Common myeloid progenitor, CD34-positive (primary cell): ENCODE data around the gene PGPEP1.
A peak's percentile ranks its signal among the peaks of the same experiment; 100 is the strongest.

ENCODE experiments used
- CTCF ChIA-PET: fragments of 350-600 bp; sonication (Branson Sonifier 250); formaldehyde crosslinking; loops from one replicate; lab custom pipeline; 2021; ENCODE audit warnings: antibody characterized with exemption; lab: Charles Lee
- POLR2A ChIA-PET: fragments of 350-600 bp; sonication (Branson Sonifier 250); formaldehyde crosslinking; loops from one replicate; lab custom pipeline; 2021; ENCODE audit warnings: antibody characterized with exemption; lab: Charles Lee
- DNase-seq, 3 donors: peaks; one replicate each; pipeline versions ENCODE4 v3.0.0 to v3.0.0-alpha.2; 2013
- H3K27ac ChIP-seq, 2 experiments: 1 replicate in 1 of 2; 2 replicates in 1 of 2; pipeline ENCODE4 v1.7.0; 2013; ENCODE audit warnings: inconsistent platforms in 2 of 2, low read length in 2 of 2, mild to moderate bottlenecking in 2 of 2, low read depth in 1 of 2, moderate library complexity in 1 of 2; ENCODE audit not compliant: severe bottlenecking in 2 of 2, insufficient read depth in 1 of 2, poor library complexity in 1 of 2
- H3K27me3 ChIP-seq, 5 experiments: replicated peaks in 2 of 5; 1 replicate in 3 of 5; 2 replicates in 2 of 5; pipeline versions ENCODE4 v1.6.1 to v1.7.0; 2013; ENCODE audit warnings: low read length in 4 of 5, mild to moderate bottlenecking in 2 of 5, moderate library complexity in 2 of 5, inconsistent platforms in 1 of 5; ENCODE audit not compliant: insufficient read depth in 5 of 5, control insufficient read depth in 4 of 5
- H3K36me3 ChIP-seq, 4 experiments: 1 replicate in 2 of 4; 2 replicates in 2 of 4; pipeline versions ENCODE4 v1.6.1 to v1.7.0; 2013; ENCODE audit warnings: low read length in 3 of 4, control low read depth in 1 of 4, mild to moderate bottlenecking in 1 of 4; ENCODE audit not compliant: control insufficient read depth in 4 of 4, insufficient read depth in 4 of 4
- H3K4me1 ChIP-seq, 4 experiments: 1 replicate in 3 of 4; 2 replicates in 1 of 4; pipeline versions ENCODE4 v1.6.1 to v1.7.1; 2013; ENCODE audit warnings: low read length in 3 of 4, mild to moderate bottlenecking in 3 of 4, control low read depth in 1 of 4, inconsistent platforms in 1 of 4, moderate library complexity in 1 of 4; ENCODE audit not compliant: control insufficient read depth in 4 of 4, insufficient read depth in 4 of 4; ENCODE audit errors: control extremely low read depth in 1 of 4
- H3K4me3 ChIP-seq, 7 experiments: 1 replicate in 4 of 7; 2 replicates in 3 of 7; pipeline versions ENCODE4 v1.5.1 to v1.7.0; 2013; ENCODE audit warnings: mild to moderate bottlenecking in 7 of 7, low read length in 6 of 7, moderate library complexity in 6 of 7, inconsistent platforms in 2 of 7, low read depth in 2 of 7, control low read depth in 1 of 7; ENCODE audit not compliant: insufficient read depth in 4 of 7, control insufficient read depth in 1 of 7; ENCODE audit errors: extremely low read depth in 1 of 7
- H3K9me3 ChIP-seq, 5 experiments: 1 replicate in 4 of 5; 2 replicates in 1 of 5; pipeline versions ENCODE4 v1.6.1 to v1.7.1; 2013; ENCODE audit warnings: low read length in 4 of 5, mild to moderate bottlenecking in 2 of 5, inconsistent platforms in 1 of 5, low read depth in 1 of 5, moderate library complexity in 1 of 5; ENCODE audit not compliant: control insufficient read depth in 4 of 5, insufficient read depth in 2 of 5; ENCODE audit errors: control extremely low read depth in 1 of 5
- WGBS: methylation state at CpG from one replicate; pipeline ENCODE4 v1.1.5; 2013; ENCODE audit not compliant: insufficient coverage; 5-methylcytosine and 5-hydroxymethylcytosine counted together

The PGPEP1 gene

DNA sequence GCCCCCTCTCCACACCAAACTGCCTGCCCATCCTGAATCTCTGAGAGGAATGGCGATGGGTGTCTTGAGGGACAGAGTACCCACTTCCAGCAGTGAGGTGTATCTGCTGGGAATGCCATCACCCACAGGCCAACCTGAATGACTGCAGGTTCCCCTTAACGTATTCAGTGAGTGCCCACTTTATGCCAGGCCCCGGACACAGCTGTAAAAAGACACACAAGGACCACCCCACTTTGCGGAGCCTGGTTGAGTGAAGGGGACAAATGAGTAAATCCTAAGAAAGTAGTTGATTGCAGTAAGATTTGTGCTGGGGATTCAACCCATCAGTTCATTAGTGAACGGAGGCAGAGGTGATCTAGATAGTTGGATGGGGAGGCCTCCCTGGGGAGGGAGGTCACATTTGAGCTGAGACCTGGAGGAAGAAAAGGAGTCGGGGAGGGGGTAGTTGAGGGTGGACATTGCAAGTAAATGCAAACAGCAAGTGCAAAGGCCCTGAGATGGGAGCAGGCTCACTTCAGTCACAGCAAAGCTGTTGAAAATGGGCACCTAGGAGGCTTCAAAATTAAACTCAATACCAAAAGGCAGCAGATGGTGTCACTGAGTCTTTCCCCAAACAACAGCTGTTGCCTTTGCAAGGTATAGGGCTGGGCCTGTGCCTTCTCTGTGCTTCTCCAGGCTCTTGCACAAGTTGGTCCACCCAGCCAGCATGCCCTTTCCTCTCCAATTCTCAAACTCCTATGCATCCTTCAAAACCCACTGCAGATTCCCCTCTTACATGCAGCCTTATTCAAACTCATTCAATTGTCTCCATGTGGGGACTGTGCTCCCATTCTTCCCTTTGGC lies 49.9 kb downstream of the PGPEP1 start:
- H3K27me3 ChIP-seq = peaks cover 0 to 3% (median 0%) of the 10 kb centered on the region in 5 experiments
- H3K27ac ChIP-seq = no peak overlapping the region
- POLR2A ChIA-PET = no interaction called here
- peaks cover 0 to 5% (median 0%) of the 10 kb centered on the region in 4 experiments for H3K36me3 ChIP-seq
- 100% methylated on average over 5 of the region's 6 CpGs for WGBS
- H3K4me3 ChIP-seq = no peak overlapping the region
- no peak for DNase-seq
- H3K9me3 ChIP-seq = no peaks in the 10 kb centered on the region
- peaks cover 0 to 55% (median 40%) of the 10 kb centered on the region in 4 experiments for H3K4me1 ChIP-seq
- CTCF ChIA-PET = interaction anchor here (0.7 to 9.9 kb wide), 14 partner anchors 10 to 112 kb away, joined by 3 to 133 read pairs (median 6); no protein-coding TSS in a partner anchor

DNA sequence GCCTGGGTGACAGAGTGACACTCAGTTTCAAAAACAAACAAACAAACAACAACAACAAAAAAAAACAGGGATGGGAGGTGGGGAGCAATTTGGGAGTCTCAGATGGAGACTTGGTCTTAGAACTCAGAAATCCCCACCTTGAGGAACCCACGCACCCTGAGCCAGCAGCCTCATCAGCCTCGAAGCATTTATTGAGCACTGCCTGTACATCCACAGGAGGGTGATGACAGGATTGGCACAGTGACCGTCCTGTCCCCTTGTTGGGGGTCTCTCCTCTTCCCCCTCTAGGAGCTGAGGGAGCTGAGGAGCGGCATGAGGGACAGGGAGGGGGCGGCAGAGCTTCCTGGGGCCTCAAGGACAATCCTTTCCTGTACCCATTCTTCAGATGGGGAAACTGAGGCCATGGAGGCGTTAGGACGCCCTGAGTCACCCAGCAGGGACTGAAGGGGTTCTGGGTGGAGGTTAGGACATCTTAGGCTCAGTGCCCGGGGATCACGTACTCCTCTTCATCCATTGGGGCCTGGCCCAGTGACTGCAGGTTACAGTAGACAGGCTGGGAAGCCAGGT lies 51.2 kb downstream of the PGPEP1 start:
- peaks cover 0 to 5% (median 0%) of the 10 kb centered on the region in 4 experiments for H3K36me3 ChIP-seq
- H3K4me1 ChIP-seq = peaks cover 0 to 46% (median 34%) of the 10 kb centered on the region in 4 experiments
- 61% methylated on average over 3 of the region's 9 CpGs for WGBS
- no peak overlapping the region for H3K27ac ChIP-seq
- no peak overlapping the region for H3K4me3 ChIP-seq
- no peak for DNase-seq
- H3K9me3 ChIP-seq = no peaks in the 10 kb centered on the region
- peaks cover 0 to 3% (median 0%) of the 10 kb centered on the region in 5 experiments for H3K27me3 ChIP-seq
- CTCF ChIA-PET = interaction anchor here (1.0 to 9.9 kb wide), 8 partner anchors 9 to 279 kb away, joined by 3 to 133 read pairs (median 8); no protein-coding TSS in a partner anchor
- POLR2A ChIA-PET = interaction anchor here (0.5 kb wide), 1 partner anchor 112 kb away, joined by 3 read pairs; no protein-coding TSS in a partner anchor

DNA sequence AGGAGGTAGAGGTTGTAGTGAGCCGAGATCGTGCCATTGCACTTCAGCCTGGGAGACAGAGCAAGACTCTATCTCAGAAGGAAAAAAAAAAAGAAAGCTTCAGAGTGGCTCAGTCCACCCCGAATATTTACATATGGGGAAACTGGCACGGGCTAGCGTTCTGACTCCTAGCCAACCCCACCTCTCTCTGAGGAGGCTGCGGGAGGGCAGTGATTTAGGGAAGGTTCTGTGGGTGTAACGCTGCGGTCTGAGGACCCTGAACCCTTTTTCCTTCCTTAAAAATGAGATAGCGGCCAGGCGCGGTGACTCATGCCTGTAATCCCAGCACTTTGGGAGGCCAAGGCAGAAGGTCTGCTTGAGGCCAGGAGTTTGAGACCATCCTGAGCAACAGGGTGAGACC lies 52.0 kb downstream of the PGPEP1 start:
- H3K9me3 ChIP-seq = no peaks in the 10 kb centered on the region
- 0% methylated on average over 5 of the region's 11 CpGs for WGBS
- H3K4me3 ChIP-seq = peak overlapping the region in 3 of 7 experiments; percentile 11 to 28 (median 25)
- H3K4me1 ChIP-seq = peaks cover 0 to 46% (median 37%) of the 10 kb centered on the region in 4 experiments
- ChIA-PET POLR2A (interaction anchor here (0.5 kb wide), 1 partner anchor 113 kb away, joined by 3 read pairs; no protein-coding TSS in a partner anchor), CTCF (interaction anchor here (0.7 to 9.9 kb wide), 8 partner anchors 11 to 280 kb away, joined by 3 to 133 read pairs (median 6); no protein-coding TSS in a partner anchor)
- H3K36me3 ChIP-seq = peaks cover 0 to 5% (median 0%) of the 10 kb centered on the region in 4 experiments
- no peak overlapping the region for H3K27ac ChIP-seq
- peak; percentile 90 to 94 (median 92) for DNase-seq
- peaks cover 0 to 2% (median 0%) of the 10 kb centered on the region in 5 experiments for H3K27me3 ChIP-seq

GRCh38 chr19:18392926-18393325 lies 52.5 kb downstream of the PGPEP1 start:
- H3K9me3 ChIP-seq = no peaks in the 10 kb centered on the region
- WGBS = 0% methylated on average over 3 of the region's 5 CpGs
- DNase-seq = no peak
- H3K4me1 ChIP-seq = peaks cover 0 to 47% (median 39%) of the 10 kb centered on the region in 4 experiments
- H3K27me3 ChIP-seq = peaks cover 0 to 2% (median 0%) of the 10 kb centered on the region in 5 experiments
- ChIA-PET CTCF (interaction anchor here (0.7 to 9.9 kb wide), 10 partner anchors 10 to 281 kb away, joined by 3 to 133 read pairs (median 4); no protein-coding TSS in a partner anchor), POLR2A (no interaction called here)
- peaks cover 0 to 5% (median 0%) of the 10 kb centered on the region in 4 experiments for H3K36me3 ChIP-seq
- H3K4me3 ChIP-seq = peak overlapping the region in 4 of 7 experiments; percentile 11 to 39 (median 26)
- H3K27ac ChIP-seq = no peak overlapping the region

DNA sequence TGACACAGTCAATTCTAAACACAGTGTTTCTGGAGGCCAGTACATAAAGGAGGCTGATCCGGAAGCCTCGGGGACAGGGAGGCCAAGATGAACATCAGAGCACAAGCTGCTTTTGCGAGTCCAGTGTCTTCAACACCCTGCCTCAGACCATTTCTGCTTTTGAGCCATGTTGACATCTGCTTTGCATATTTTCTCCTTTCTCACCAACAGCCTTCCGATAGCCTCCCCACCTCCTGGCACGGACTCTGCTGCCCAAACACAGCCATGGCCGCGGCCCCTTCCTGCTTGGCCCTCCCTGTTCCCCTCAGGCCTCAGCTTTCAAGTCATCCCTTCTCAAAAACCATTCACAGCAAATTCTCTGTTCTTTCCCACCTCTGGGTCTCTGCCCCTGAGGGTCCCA lies 53.4 kb downstream of the PGPEP1 start:
- Histone ChIP-seq H3K4me3 (peak overlapping the region in 2 of 7 experiments; percentile 8 to 27), H3K27me3 (peaks cover 0 to 2% (median 0%) of the 10 kb centered on the region in 5 experiments), H3K4me1 (peaks cover 0 to 47% (median 38%) of the 10 kb centered on the region in 4 experiments), H3K9me3 (no peaks in the 10 kb centered on the region), H3K27ac (no peak overlapping the region), H3K36me3 (peaks cover 0 to 5% (median 0%) of the 10 kb centered on the region in 4 experiments)
- POLR2A ChIA-PET = no interaction called here
- CTCF ChIA-PET = interaction anchor here (2.0 to 9.9 kb wide), 4 partner anchors 10 to 51 kb away, joined by 4 to 133 read pairs (median 54); no protein-coding TSS in a partner anchor
- DNase-seq = peak in 1 of 3 donors; percentile 23
- WGBS = 37% methylated on average over 7 of the region's 7 CpGs

DNA sequence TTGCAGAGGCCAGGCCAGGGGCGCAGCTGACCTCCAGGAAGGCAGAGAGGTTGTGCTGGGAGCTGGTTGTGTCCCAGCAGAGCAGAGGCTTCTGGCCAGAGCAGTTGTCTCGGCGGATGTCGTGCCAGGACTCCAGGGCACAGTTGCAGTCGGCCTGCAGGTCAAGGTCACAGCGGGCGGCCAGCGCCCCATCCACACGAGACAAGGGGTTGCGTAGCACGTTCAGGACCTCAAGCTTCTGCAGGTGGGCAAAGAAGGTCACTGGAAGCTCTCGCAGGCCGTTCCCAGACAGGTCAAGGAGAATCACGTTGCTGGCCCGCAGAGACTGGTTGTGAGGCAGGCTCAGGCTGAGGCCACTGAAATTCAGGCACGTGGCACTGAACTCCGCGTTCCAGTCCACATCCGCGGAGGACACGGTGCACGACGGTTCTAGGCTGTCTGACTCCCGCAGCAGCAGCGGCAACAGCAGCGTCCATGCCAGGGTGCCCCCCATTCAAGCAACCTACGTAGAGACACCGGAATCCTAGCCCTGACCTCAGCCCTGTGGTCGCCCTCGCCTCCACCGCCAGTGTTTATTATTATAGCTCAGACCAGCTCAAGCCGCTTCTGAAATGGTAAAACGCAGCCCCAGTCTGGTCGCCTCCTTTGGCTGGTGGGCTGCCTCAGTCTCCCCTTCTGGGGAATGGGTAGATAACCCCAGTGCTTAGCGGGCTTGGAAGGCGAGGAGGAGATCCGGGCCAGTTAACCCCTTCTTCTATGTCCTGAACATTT lies 56.3 kb downstream of the PGPEP1 start:
- POLR2A ChIA-PET = interaction anchor here (0.6 to 1.2 kb wide), 2 partner anchors 39 to 115 kb away, joined by 3 read pairs; partner anchors contain the start of gene JUND
- Histone ChIP-seq H3K27ac (no peak overlapping the region), H3K4me3 (peak overlapping the region in 5 of 7 experiments; percentile 32 to 74 (median 57)), H3K27me3 (no peaks in the 10 kb centered on the region), H3K36me3 (no peaks in the 10 kb centered on the region), H3K4me1 (peaks cover 0 to 59% (median 47%) of the 10 kb centered on the region in 4 experiments), H3K9me3 (no peaks in the 10 kb centered on the region)
- DNase-seq = peak in 1 of 3 donors; percentile 38
- WGBS = 93% methylated on average over 34 of the region's 37 CpGs
- CTCF ChIA-PET = interaction anchor here (0.9 to 2.3 kb wide), 6 partner anchors 8 to 22 kb away, joined by 3 to 16 read pairs (median 4); partner anchors contain the start of gene SSBP4
